Measurements from ENCODE around the gene LRRC26.

Gene LRRC26

DNA sequence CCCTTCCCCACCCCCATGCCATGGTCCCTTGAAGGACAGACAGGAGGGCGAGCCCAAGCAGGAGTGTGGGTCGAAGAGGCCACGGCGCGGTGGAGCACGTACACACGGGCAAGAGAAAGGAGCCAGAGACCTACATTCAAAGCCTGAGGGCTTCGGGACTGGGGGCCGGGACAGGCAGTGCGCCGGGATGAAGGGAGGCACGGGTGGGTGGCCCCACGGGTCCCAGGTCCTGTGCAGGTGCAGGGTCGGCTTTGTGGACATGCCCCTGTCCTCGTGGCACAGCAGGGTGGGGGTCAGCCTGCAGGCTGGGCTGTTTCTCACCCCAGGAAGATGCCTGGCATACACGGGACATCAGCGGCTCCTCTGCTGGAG, 9.8 kb downstream of the LRRC26 start:
- TF ChIP-seq, protein P1, sequence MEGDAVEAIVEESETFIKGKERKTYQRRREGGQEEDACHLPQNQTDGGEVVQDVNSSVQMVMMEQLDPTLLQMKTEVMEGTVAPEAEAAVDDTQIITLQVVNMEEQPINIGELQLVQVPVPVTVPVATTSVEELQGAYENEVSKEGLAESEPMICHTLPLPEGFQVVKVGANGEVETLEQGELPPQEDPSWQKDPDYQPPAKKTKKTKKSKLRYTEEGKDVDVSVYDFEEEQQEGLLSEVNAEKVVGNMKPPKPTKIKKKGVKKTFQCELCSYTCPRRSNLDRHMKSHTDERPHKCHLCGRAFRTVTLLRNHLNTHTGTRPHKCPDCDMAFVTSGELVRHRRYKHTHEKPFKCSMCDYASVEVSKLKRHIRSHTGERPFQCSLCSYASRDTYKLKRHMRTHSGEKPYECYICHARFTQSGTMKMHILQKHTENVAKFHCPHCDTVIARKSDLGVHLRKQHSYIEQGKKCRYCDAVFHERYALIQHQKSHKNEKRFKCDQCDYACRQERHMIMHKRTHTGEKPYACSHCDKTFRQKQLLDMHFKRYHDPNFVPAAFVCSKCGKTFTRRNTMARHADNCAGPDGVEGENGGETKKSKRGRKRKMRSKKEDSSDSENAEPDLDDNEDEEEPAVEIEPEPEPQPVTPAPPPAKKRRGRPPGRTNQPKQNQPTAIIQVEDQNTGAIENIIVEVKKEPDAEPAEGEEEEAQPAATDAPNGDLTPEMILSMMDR (IDR thresholded peaks at IDR 0.05; ENCODE audit: insufficient read depth, missing control alignments) = no peak
- DNase-seq (ENCODE audit: insufficient read length, low spot score) (no peak), FAIRE-seq (no peak)

DNA sequence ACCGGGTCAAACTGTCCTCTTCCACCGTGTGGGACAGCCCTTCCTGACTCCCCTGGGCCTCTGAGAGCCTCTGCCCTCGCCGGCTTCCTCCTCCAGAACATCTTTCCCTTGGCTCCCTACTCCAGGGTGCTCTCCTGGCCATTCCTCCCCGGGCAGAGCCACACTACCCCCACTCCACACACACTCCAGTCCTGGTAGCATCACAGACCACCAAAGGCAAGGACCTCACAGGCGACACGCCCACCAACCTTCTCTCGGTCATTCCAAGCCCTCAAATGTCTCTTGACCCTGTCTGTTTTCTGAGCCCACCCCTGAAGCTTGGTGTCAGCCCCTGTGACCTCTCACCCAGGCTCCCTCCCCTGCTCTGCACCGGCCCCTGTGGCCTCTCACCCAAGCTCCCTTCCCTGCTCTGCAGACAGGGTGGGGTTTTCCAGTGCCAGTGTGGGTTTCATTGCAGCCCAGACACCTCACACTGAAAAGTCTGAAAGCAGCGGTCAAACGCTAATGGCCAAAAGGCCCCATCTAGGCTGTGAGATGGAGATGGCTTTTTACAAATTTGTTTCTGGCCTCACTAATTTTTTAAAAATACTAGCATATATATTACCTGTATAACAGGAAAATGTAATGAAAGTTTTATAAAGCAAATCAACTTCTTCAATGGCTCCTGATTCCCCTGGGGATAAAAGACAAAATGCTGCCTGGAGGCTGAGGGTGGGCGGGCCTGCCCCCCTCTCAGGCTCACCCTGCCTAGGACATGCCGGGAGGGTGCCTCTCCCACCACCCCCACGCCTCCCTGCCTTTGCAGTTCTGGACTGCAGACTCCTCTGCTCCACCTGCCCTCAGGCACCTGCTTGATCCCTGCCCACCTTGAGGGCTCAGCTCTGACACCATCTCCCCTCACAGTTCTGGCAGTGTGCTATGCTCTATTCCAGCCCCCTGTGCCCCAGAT, 10.5 kb downstream of the LRRC26 start:
- no peak for FAIRE-seq
- TF ChIP-seq, protein P1 (IDR thresholded peaks at IDR 0.05; ENCODE audit: insufficient read depth, missing control alignments) = no peak
- no peak for DNase-seq (ENCODE audit: insufficient read length, low spot score)

DNA sequence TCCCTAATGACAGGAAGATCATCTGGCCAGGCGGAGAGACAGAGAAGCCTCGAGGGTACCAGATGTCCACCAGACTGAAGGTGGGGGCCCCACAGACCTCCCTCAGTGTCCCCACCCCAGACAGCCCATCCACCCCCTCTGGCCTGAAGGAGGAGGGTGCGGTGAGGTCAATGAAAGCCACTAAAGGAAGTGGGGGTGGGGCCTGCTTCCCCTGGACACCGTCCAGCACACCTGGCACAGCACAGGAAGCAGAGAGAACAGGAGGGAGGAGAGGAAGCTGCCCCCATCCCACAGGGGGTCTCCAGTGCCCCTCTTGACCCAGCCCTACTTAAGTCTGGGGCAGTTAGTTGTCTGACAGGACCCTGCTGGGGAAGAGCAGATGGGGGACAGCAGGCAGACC, 11.2 kb downstream of the LRRC26 start:
- TF ChIP-seq, protein P1 (IDR thresholded peaks at IDR 0.05; ENCODE audit: insufficient read depth, missing control alignments) = no peak
- no peak for DNase-seq (ENCODE audit: insufficient read length, low spot score)
- FAIRE-seq = no peak

DNA sequence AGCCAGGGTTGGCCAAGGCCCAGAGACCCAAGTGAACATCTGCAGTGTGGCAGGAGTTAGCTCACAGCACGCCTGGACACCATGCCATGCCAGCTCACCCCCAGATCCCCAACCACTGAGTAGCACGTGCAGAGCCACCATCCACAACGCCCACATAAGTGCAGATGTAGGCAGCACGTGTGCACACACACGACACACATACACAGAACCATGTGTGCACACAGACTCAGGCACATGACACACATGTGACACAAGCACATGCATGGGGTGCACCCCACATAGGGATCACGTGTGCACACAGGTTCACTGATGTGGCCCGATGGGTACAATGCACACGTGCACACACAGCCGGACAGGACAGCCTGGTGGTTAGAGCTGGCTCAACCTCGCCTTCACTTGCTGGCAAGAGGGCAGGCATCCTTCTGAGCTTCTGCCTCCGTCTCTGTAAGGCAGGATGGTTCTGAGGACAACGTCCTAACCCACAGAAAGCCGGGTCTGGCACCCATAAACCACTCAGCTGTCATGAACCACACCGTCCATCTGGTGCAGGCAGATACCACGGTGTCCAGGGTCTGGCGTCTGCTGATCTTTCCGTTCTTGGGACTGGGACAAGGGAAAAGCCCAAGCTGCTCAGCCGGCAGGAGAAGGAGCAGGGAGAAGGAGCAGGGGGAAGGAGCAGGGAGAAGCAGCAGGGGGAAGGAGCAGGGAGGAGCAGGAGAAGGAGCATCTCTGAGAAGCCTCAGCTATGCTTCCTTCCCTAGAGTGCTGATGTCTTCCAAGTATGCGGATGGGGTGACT, 12.0 kb downstream of the LRRC26 start:
- TF ChIP-seq, protein P1 (IDR thresholded peaks at IDR 0.05; ENCODE audit: insufficient read depth, missing control alignments) = no peak
- FAIRE-seq (no peak), DNase-seq (ENCODE audit: insufficient read length, low spot score) (no peak)

DNA sequence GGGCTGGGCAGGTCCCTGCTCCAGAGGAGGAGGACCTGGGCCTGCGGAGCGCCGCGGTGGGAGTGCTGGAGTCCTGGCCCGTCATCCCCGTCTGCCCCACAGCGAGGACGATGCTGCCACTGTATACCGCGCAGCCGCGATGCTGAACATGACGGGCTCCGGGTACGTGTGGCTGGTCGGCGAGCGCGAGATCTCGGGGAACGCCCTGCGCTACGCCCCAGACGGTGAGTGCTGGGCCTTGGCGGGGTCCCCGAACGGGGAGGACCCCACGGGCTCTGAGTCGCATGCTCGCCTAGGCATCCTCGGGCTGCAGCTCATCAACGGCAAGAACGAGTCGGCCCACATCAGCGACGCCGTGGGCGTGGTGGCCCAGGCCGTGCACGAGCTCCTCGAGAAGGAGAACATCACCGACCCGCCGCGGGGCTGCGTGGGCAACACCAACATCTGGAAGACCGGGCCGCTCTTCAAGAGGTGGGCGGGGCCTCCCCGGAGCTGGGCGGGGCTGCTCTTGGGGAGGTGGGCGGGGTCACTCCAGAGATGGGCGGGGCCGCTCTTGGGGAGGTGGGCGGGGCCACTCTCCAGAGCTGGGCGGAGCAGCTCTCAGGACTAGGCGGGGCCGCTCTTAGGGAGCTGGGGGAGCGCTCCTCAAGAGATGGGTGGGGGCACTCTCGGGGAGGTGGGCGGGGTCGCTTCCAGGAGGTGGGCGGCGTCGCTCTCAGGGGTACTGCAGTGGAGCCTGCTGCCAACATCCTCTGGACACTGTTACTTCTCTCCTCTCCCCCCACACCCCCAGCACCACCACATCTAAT, 13.1 kb downstream of the LRRC26 start:
- TF ChIP-seq, protein P1 (IDR thresholded peaks at IDR 0.05; ENCODE audit: insufficient read depth, missing control alignments) = no peak
- DNase-seq (ENCODE audit: insufficient read length, low spot score) (no peak), FAIRE-seq (no peak)

DNA sequence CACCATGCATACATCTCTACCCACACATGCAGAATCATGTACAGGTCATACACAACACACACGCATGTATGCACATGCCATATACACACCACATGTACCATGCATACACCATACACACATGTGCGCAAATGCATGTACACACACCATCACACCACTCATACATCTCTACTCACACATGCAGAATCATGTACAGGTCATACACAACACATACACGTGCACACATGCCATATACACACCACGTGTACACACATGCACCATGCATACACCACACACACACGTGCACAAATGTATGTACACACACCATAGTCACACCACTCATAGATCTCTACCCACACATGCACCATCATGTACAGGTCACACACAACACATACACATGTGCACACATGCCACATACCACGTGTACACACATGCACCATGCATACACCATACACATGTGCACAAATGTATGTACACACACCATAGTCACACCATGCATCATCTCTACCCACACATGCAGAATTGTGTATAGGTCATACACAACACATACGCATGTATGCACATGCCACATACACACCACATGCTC, 16.9 kb downstream of the LRRC26 start:
- TF ChIP-seq, protein P1 (IDR thresholded peaks at IDR 0.05; ENCODE audit: insufficient read depth, missing control alignments) = no peak
- FAIRE-seq = peak; percentile 53
- DNase-seq (ENCODE audit: insufficient read length, low spot score) = no peak
